Measurements from ENCODE around the gene ITPR1. TPM values are rescaled to one million over a fixed set of nuclear protein-coding genes. Genes with fewer than 3 reads are reported as not detected.
A peak's percentile ranks its signal among the peaks of the same experiment; 100 is the strongest.

The ITPR1 gene
- total RNA-seq, 1 donor from 2014 or later: 81.3 TPM

GRCh38 chr3:4836516-4836915 is 343.4 kb downstream of the ITPR1 start:
- no peak for ATAC-seq
- intact Hi-C loops (cut with DNase I): no loop called here

DNA sequence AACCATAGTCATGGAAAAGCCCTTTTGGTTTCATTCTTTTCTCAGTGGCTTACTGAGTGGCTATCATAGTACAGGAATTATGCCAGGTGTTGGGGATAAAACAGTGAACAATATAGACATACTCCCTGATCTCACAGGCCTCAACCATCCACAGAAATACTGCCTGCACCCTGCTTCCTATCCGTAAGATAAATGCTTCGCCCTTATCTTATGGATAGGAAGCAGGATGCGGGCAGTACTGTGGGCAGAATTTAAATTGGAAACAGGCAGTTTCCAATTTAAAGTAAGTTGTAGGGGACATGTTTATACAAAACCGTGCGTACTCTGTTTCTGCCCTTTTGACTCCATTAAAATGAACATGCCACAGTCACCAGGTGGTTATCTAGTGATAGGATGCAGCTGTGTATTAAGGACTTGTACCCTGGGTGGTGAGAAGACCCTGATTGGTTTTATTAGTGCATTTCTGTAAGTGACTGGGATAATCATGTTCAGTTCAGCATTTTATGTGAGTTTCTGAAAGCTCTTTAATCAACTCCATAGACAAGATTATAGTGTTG is 344.3 kb downstream of the ITPR1 start:
- DNase-seq (ENCODE audit: low spot score): no peak
- intact Hi-C loops (cut with DNase I): no loop called here
- ATAC-seq: no peak

More at GRCh38 chr3:4836516-4836915, 343.4 kb downstream of the ITPR1 start:
- no peak for DNase-seq (ENCODE audit: low spot score)

GRCh38 chr3:4838621-4839022 is 345.5 kb downstream of the ITPR1 start:
- intact Hi-C loops (cut with DNase I): no loop called here
- no peak for ATAC-seq
- DNase-seq (ENCODE audit: low spot score): no peak

DNA sequence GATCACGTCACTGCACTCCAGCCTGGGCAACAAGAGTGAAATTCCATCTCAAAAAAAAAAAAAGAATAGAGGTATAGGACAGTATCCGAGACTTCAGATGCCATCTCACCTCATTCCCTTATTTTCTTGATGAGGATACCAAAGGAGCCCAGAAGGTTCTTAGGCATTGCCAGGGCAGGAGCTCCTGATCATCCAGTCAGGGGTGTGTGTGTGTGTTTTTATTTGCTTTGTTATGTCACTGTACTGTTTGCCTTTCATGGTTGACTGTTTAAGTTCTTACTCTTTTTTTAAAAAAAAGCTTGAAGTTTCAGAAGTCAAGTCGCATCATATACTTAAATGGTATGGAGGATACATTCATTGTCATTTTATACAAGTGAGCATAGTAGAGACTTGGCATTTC is 346.1 kb downstream of the ITPR1 start:
- no peak for ATAC-seq
- no peak for DNase-seq (ENCODE audit: low spot score)
- intact Hi-C loops (cut with DNase I): no loop called here

GRCh38 chr3:4841225-4841624 is 348.1 kb downstream of the ITPR1 start:
- intact Hi-C loops (cut with DNase I): no loop called here
- ATAC-seq (no peak), DNase-seq (ENCODE audit: low spot score) (no peak)

DNA sequence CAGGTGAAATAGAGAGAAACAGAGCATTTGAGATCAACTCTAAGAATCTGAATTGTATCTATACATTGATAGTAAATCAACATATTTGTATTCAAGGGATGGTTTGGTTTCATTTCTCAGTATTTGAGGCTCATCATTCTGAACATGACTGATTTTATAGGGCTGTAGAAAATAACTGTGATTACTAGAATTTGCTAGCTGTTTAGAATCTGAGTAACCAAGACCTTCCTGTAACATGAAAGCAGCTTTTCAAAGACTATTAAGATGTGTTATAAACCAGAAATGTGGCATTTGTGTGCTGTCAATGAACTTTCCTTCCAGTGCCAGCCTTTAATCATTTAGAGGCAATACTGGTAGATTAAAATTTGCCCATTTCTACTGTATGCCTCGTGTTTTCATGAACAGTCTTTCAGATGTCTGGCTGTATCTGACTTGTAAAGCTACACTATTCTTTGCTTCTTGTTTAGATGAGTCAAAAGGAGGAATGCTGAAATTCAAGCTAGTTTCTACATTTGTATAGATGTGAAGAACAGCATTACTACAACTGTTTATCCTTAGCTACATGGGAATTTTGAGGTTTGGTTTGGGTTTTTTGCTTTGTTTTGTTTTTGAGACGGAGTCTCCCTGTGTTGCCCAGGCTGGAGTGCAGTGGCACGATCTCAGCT is 348.8 kb downstream of the ITPR1 start:
- ATAC-seq: no peak
- intact Hi-C loops (cut with DNase I): no loop called here
- no peak for DNase-seq (ENCODE audit: low spot score)

DNA sequence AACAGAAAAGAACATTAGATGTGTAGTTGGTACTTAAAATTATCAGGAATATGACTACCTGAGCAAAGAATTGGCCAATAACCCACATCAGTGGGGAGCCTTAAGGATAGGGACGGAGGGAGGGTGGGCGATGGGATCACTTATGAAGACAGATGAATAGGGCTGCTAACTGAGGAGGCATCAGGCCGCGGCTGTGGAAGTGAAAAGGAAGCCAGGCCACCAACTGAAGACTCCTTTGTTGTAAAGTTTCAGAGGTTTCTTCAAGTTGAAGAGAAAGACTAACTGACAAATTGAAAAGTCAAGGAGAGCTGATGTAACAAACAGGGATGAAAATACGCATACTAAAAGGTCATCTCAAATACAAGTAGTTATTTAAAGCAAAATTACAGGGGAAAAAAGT is 350.5 kb downstream of the ITPR1 start:
- DNase-seq (ENCODE audit: low spot score): no peak
- intact Hi-C loops (cut with DNase I): no loop called here
- ATAC-seq: no peak

GRCh38 chr3:4845882-4846281 is 352.7 kb downstream of the ITPR1 start:
- intact Hi-C loops (cut with DNase I): no loop called here
- DNase-seq (ENCODE audit: low spot score) (no peak), ATAC-seq (no peak)

- ATAC-seq (no peak), DNase-seq (ENCODE audit: low spot score) (no peak)
- intact Hi-C loops (cut with DNase I): no loop called here
These were observed 353.4 kb downstream of the ITPR1 start for GRCh38 chr3:4846543-4846942.

DNA sequence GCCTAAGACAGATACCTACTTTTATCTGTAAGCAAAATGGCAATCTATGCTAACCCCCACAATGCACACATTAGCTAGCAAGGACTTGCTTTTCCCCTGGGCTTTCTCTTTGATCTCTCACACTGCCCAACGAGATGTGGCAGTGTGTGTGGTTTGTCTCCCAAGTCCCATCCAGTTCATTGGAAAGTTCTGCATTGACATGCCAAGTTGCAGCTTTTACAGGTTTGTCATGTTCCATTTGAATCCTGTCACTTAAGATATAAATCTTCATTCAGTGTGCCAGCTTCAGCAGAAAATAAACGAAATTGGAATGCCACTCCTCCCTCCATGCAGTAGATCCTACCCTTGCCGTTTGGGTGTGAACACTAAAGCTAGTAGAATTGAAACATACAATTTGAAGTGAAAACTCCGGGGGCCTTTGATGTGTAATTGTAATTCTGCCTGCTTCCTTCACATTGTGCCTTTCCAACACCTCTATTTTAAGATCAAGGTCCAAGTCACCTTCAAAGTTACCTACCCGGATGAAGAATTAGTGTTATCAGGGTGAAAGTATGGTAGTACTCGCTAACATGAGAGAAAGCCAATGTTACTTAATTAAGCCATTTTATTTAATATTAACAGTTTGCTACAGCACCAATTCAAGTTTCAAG is 355.2 kb downstream of the ITPR1 start:
- intact Hi-C loops (cut with DNase I): no loop called here
- ATAC-seq (no peak), DNase-seq (ENCODE audit: low spot score) (no peak)

- peak; percentile 41 for ATAC-seq
- DNase-seq (ENCODE audit: low spot score): no peak
- intact Hi-C loops (cut with DNase I): no loop called here
These were observed 356.0 kb downstream of the ITPR1 start for GRCh38 chr3:4849136-4849535.

DNA sequence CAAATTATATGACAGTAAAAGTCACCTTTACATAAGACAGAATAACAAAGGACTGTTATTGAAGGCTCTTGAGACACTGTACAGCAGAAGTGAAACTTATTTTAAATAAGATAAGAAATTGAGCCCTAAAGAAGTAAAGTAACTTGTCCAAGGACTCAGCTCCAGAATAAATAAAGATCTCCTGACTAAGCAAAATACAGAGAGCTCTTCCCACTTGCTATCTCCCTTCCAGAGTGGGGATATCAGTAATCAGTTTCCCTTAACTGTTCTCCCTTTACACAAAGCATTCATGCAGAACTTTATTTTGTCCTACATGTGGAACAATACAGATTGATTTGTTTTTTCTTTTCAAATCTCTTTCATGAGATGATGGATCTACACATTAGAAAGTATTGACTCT is 356.6 kb downstream of the ITPR1 start:
- DNase-seq (ENCODE audit: low spot score) (no peak), ATAC-seq (no peak)
- intact Hi-C loops (cut with DNase I): no loop called here

DNA sequence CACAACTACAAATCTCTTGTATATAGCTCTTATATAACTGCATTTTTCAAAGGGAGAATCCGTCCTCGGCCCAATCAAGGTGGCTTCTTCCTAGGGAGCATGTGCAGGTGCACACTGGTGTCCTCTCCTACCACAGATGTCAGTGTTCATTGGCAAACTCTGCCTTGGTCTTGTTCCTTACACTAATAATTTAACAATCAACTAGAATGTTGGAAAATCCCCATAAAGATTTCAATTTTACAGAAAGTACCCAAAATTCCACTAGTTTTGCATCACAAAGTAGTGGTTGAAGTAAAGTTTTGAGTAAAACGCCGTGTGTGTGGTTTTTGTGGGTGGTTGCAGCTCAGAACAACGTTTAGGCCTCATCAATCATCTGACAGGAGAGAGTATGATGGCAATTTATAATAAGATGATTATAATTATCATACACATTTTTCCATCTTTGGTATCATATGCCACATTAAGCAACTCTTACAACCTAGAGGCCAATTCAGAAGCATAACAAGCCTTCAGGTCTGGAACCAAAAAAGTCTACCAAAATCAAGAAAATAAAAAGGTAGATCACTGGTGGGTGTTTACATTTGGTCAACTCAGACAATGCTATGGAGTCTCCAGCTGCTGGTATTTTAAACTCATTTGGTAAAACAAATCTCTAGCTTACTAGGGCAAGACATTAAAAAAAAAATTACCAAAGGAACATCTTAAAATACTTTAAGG is 357.2 kb downstream of the ITPR1 start:
- no peak for ATAC-seq
- no peak for DNase-seq (ENCODE audit: low spot score)
- intact Hi-C loops (cut with DNase I): no loop called here

DNA sequence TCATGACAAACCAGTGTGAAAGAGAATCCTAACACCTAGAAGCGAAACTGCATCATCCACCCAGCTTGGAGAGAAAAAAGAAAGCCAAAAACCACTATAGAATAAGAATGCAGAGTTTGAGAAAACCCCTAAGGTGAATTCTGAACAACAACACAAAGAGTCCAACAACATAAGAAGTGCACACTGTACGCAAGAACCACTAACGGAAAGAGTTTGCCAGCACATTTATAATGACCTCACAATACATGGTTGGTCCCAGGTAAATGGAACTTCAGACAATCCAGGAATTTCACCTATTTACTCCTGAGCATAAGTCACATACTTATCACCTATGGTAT is 357.7 kb downstream of the ITPR1 start:
- DNase-seq (ENCODE audit: low spot score) (no peak), ATAC-seq (no peak)
- intact Hi-C loops (cut with DNase I): no loop called here

DNA sequence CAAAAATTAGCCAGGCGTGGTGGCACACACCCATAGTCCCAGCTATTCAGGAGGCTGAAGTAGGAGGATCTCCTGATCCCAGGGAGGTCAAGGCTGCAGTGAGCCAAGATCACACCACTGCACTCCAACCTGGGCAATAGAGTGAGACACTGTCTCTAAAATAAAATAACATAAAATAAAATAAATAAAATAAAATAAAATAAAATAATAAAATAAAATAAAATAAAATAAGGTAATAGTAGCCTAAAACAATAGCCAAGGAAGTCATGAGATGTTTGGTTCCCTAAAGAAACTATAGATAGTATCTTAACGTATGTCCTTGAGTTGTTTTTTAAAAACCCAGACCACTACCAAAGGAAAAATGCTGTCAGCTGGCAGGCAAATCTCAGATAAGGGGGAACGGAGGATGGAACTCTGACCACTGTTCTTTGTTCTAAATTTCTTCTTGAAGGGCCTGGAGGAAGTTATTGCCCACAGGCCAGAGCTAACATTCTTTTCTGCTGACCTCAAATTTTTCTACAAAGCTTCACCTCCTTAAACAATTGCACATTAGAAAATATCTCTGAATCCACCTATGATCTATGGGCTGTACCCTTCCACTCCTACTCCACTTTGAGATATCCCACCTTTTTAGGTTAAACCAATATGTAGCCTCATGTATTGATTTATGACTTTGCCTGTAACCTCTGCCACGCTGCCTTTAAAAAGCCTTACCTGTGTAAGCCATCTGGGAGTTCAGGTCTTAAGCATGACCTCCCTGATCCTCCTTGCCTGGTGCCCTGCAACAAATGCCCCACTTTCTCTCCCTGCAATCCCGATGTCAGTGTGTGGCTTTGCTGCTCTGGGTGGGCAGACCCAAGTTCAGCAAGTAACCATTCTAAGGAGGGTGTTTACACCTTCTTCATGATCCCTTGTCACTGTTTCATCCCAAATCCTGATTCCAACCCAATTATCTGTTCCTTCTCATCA is 359.9 kb downstream of the ITPR1 start:
- intact Hi-C loops (cut with DNase I): no loop called here
- DNase-seq (ENCODE audit: low spot score) (no peak), ATAC-seq (no peak)

GRCh38 chr3:4853749-4854140 is 360.6 kb downstream of the ITPR1 start:
- intact Hi-C loops (cut with DNase I): no loop called here
- DNase-seq (ENCODE audit: low spot score) (no peak), ATAC-seq (no peak)

DNA sequence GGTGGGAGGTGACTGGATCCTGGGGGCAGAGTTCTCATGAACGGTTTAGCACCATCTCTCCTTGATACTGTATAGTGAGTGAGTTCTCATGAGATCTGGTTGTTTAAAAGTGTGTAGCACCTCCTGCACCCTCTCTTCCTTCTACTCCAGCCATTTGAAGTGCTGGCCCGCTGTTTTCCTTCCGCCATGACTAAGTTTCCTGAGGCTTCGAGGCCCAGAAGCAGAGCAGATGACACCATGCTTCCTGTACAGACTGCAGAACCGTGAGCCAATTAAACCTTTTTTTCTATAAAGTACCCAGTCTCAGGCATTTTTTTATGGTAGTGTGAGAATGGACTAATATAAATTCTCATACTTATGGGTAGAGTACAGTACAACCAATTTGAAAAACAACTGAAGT is 362.5 kb downstream of the ITPR1 start:
- DNase-seq (ENCODE audit: low spot score) (no peak), ATAC-seq (no peak)
- intact Hi-C loops (cut with DNase I): no loop called here

GRCh38 chr3:4856136-4856535 is 363.0 kb downstream of the ITPR1 start:
- DNase-seq (ENCODE audit: low spot score) (no peak), ATAC-seq (no peak)
- intact Hi-C loops (cut with DNase I): no loop called here

DNA sequence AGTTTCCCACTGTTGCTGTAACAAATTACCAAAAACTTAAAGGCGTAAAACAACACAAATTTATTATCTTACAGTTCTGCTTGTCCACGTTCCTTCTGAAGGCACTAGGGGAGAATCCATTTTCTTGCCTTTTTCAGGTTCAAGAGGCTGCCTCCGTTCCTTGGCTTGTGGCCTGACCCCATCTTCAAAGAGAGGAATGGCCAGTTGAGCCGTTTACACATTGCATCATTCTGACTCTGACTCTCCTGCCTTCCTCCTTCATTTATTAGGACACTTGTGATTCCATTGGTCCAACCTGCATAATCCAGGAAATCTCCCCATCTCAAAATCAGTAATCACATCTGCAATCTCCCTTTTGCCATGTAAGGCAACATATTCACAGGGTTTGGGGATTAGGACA is 363.4 kb downstream of the ITPR1 start:
- DNase-seq (ENCODE audit: low spot score) (no peak), ATAC-seq (no peak)
- intact Hi-C loops (cut with DNase I): no loop called here
